Keratinocyte (primary cell): ENCODE measurements around the gene PLXND1. TPM values are rescaled to one million over a fixed set of nuclear protein-coding genes. Genes with fewer than 3 reads are reported as not detected.

Experiments
- DNase-seq: peaks from one replicate; pipeline ENCODE4 v3.0.0-alpha.2; 2011; ENCODE audit warnings: low read depth, missing footprints, low spot score
- FAIRE-seq: peaks from 2 replicates; lab custom pipeline; 2011; peaks lifted over from hg19 to GRCh38; lab: Jason Lieb, UNC
- H2AFZ ChIP-seq: 2 replicates; pipeline ENCODE4 v1.6.0; 2012; ENCODE audit warnings: low read length, control low read depth, inconsistent platforms; ENCODE audit not compliant: control insufficient read depth
- H3K27ac ChIP-seq: 2 replicates; pipeline ENCODE4 v1.5.1; 2011; ENCODE audit warnings: low read length; ENCODE audit not compliant: control insufficient read depth, insufficient read depth
- H3K27me3 ChIP-seq: 3 replicates; pipeline ENCODE4 v1.6.0; 2011; ENCODE audit warnings: low read length; ENCODE audit not compliant: control insufficient read depth, insufficient read depth; ENCODE audit errors: extremely low read depth
- H3K36me3 ChIP-seq, 2 experiments: 2 replicates in 1 of 2; 3 replicates in 1 of 2; pipeline ENCODE4 v1.5.1; 2011; ENCODE audit warnings: low read length in 2 of 2, mild to moderate bottlenecking in 1 of 2; ENCODE audit not compliant: control insufficient read depth in 2 of 2, insufficient read depth in 2 of 2; ENCODE audit errors: extremely low read depth in 1 of 2
- H3K4me1 ChIP-seq: 3 replicates; pipeline ENCODE4 v1.5.1; 2011; ENCODE audit warnings: low read length; ENCODE audit not compliant: control insufficient read depth, insufficient read depth; ENCODE audit errors: extremely low read depth
- H3K4me2 ChIP-seq: 3 replicates; pipeline ENCODE4 v1.6.0; 2011; ENCODE audit warnings: low read depth, low read length; ENCODE audit not compliant: control insufficient read depth, insufficient read depth; ENCODE audit errors: extremely low read depth
- H3K4me3 ChIP-seq, 3 experiments: fragments of 200-600 bp in 1 of 3; sonication (generic) in 1 of 3; 2 replicates in 2 of 3; 3 replicates in 1 of 3; pipeline ENCODE4 v1.5.1; 2011 to 2016; ENCODE audit warnings: low read length in 3 of 3, mild to moderate bottlenecking in 3 of 3, control low read depth in 2 of 3, inconsistent platforms in 1 of 3, low read depth in 1 of 3, mixed read lengths in 1 of 3, mixed run types in 1 of 3, moderate library complexity in 1 of 3; ENCODE audit not compliant: control insufficient read depth in 2 of 3, insufficient read depth in 2 of 3; ENCODE audit errors: extremely low read depth in 1 of 3
- H3K79me2 ChIP-seq: 2 replicates; pipeline ENCODE4 v1.6.0; 2012; ENCODE audit warnings: low read length; ENCODE audit not compliant: control insufficient read depth, insufficient read depth
- H3K9ac ChIP-seq: 3 replicates; pipeline ENCODE4 v1.6.0; 2011; ENCODE audit warnings: low read length; ENCODE audit not compliant: control insufficient read depth, insufficient read depth; ENCODE audit errors: extremely low read depth
- H3K9me1 ChIP-seq: 3 replicates; pipeline ENCODE4 v1.6.0; 2011; ENCODE audit warnings: low read length; ENCODE audit not compliant: control insufficient read depth, insufficient read depth; ENCODE audit errors: extremely low read depth
- H3K9me3 ChIP-seq: 2 replicates; pipeline ENCODE4 v1.5.1; 2012; ENCODE audit warnings: low read depth, low read length; ENCODE audit not compliant: control insufficient read depth
- H4K20me1 ChIP-seq: 3 replicates; pipeline ENCODE4 v1.6.0; 2011; ENCODE audit warnings: low read length; ENCODE audit not compliant: control insufficient read depth, insufficient read depth; ENCODE audit errors: extremely low read depth
- EZH2 ChIP-seq: IDR thresholded peaks from one replicate; pipeline ENCODE4 v1.6.1; 2012; ENCODE audit warnings: inconsistent platforms, mild to moderate bottlenecking, low read length, moderate library complexity
- dilution Hi-C: fragments of 300-500 bp; cut with MboI; formaldehyde crosslinking; loops from one replicate; pipeline ENCODE4 v1.7.0; 2020; ENCODE audit warnings: low sequenced_read_pairs; ENCODE audit not compliant: extremely low pct_ligation_motif_present
- polyA plus RNA-seq, 5 experiments: library from polyadenylated mRNA; depleted of rRNA in 3 of 5; stranded (reverse) in 3 of 5; stranded (forward) in 1 of 5; unstranded in 1 of 5; fragments of >200 nt; gene quantifications; 1 replicate in 1 of 5; 2 replicates in 3 of 5; 3 replicates in 1 of 5; pipeline versions ENCODE4 v1.2.1 to v1.2.3, GENCODE V29; 2011 to 2012; ENCODE audit warnings: missing spikeins in 2 of 5, low read depth in 1 of 5, low replicate concordance in 1 of 5
- TF ChIP-seq, protein P1 (sequence below), 3 experiments: IDR thresholded peaks in 1 of 3; conservative IDR thresholded peaks in 1 of 3; optimal IDR thresholded peaks in 1 of 3; 2 replicates in 2 of 3; 3 replicates in 1 of 3; pipeline versions ENCODE3 to v1.5.1; 2011; ENCODE audit warnings: low read length in 3 of 3, mild to moderate bottlenecking in 3 of 3, moderate library complexity in 2 of 3, control low read depth in 1 of 3, inconsistent platforms in 1 of 3; ENCODE audit not compliant: insufficient read depth in 2 of 3; ENCODE audit errors: extremely low read depth in 1 of 3

Gene PLXND1
- polyA plus RNA-seq, 1 donor (not counting 4 experiments of a cell fraction or from before 2014, with no cell fraction given) = 0.09 TPM

DNA sequence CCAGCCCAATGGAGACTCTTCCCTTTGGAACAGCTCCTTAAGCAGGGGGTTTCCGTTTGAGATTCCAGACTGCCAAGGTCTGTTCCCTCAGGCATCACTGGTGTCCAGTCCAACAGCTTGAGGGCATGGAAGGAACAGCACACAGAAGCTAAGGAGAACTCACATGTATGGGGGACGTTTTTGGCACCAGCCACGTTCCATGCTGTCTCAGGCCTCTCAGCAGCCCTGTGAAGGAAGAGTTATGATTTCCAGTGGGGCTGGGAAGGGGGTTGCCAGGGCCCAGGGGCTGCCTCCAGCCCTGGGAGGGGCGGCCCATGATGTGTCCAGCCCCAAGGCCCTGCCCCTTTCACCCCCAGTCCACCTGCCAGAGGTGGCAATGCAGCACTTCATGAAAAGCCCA, 85.5 kb downstream of the PLXND1 start:
- Histone ChIP-seq H3K4me3 (no peak overlapping the region), H3K27ac (no peak overlapping the region), H3K27me3 (no peaks in the 10 kb centered on the region), H3K9me3 (no peaks in the 10 kb centered on the region), H2AFZ (no peak overlapping the region), H3K9me1 (no peaks in the 10 kb centered on the region), H3K36me3 (no peaks in the 10 kb centered on the region), H3K4me1 (no peaks in the 10 kb centered on the region), H3K79me2 (no peaks in the 10 kb centered on the region), H4K20me1 (no peaks in the 10 kb centered on the region), H3K4me2 (no peak overlapping the region), H3K9ac (no peak overlapping the region)
- no peak for FAIRE-seq
- no peak for DNase-seq
- dilution Hi-C loops = no loop called here
- TF ChIP-seq, protein P1, sequence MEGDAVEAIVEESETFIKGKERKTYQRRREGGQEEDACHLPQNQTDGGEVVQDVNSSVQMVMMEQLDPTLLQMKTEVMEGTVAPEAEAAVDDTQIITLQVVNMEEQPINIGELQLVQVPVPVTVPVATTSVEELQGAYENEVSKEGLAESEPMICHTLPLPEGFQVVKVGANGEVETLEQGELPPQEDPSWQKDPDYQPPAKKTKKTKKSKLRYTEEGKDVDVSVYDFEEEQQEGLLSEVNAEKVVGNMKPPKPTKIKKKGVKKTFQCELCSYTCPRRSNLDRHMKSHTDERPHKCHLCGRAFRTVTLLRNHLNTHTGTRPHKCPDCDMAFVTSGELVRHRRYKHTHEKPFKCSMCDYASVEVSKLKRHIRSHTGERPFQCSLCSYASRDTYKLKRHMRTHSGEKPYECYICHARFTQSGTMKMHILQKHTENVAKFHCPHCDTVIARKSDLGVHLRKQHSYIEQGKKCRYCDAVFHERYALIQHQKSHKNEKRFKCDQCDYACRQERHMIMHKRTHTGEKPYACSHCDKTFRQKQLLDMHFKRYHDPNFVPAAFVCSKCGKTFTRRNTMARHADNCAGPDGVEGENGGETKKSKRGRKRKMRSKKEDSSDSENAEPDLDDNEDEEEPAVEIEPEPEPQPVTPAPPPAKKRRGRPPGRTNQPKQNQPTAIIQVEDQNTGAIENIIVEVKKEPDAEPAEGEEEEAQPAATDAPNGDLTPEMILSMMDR (optimal IDR thresholded peaks at IDR 0.05 in 1 of 3, IDR thresholded peaks at IDR 0.05 in 1 of 3, conservative IDR thresholded peaks at IDR 0.05 in 1 of 3; ENCODE audit: extremely low read depth in 1 of 3, insufficient read depth in 2 of 3, low read length in 3 of 3) = no peak
- TF ChIP-seq EZH2 = no peak

DNA sequence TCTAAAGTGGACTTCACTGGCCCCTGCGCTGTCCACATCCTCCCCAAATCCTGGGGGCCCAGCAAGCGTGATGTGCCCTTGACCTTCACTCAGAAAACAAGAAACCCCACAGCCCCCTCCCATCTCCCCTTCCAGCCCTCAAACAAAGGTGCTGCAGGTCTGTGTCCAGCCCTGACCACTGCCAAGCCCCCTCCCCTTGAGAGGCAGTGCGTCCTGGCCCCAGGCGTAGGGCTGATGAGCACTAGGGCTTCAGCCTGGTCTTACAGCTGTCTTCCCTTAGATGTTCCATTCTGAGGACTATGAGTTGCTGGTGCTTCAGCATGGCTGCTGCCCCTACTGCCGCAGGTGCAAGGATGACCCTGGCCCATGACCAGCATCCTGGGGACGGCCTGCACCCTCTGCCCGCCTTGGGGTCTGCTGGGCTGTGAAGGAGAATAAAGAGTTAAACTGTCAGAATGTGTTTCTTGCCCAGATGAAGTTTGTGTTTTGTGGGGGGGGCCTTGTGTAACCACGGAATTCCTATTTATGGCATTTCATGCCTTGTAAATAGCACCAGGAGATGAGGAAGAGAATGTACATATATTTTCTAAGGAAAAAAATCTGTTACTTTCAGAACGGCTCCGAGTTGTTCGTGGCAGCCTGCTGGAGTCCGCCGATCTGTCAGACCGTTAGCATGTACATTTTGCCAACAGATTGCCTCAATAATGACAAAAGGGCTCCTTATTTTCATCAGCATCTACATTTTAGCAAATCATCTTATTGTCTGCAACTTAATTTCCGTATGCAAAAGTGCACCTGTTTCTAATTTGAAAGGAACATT, 86.4 kb downstream of the PLXND1 start:
- no peak overlapping the region for H3K9ac ChIP-seq
- no peaks in the 10 kb centered on the region for H3K4me1 ChIP-seq
- H3K4me3 ChIP-seq = no peak overlapping the region
- no peaks in the 10 kb centered on the region for H3K9me1 ChIP-seq
- H3K9me3 ChIP-seq = no peaks in the 10 kb centered on the region
- no peak overlapping the region for H3K27ac ChIP-seq
- H3K79me2 ChIP-seq = no peaks in the 10 kb centered on the region
- FAIRE-seq = no peak
- H4K20me1 ChIP-seq = no peaks in the 10 kb centered on the region
- H2AFZ ChIP-seq = no peak overlapping the region
- H3K4me2 ChIP-seq = no peak overlapping the region
- no peaks in the 10 kb centered on the region for H3K36me3 ChIP-seq
- no peak for DNase-seq
- TF ChIP-seq EZH2 = no peak
- TF ChIP-seq, protein P1 (optimal IDR thresholded peaks at IDR 0.05 in 1 of 3, IDR thresholded peaks at IDR 0.05 in 1 of 3, conservative IDR thresholded peaks at IDR 0.05 in 1 of 3; ENCODE audit: extremely low read depth in 1 of 3, insufficient read depth in 2 of 3, low read length in 3 of 3) = no peak
- no peaks in the 10 kb centered on the region for H3K27me3 ChIP-seq
- dilution Hi-C loops = no loop called here
